HEK293 (cell line): ENCODE data around the gene MGAT4C.

Experiments used
- ZNF558 ChIP-seq: fragments of 450-650 bp; formaldehyde crosslinking; IDR thresholded peaks from 2 replicates; pipeline ENCODE4 v1.5.1; 2016; ENCODE audit warnings: missing biosample characterization, missing genetic modification characterization
- ZNF629 ChIP-seq: fragments of 450-650 bp; formaldehyde crosslinking; IDR thresholded peaks from 2 replicates; pipeline ENCODE4 v1.5.1; 2017; ENCODE audit warnings: missing biosample characterization, missing genetic modification characterization

DNA sequence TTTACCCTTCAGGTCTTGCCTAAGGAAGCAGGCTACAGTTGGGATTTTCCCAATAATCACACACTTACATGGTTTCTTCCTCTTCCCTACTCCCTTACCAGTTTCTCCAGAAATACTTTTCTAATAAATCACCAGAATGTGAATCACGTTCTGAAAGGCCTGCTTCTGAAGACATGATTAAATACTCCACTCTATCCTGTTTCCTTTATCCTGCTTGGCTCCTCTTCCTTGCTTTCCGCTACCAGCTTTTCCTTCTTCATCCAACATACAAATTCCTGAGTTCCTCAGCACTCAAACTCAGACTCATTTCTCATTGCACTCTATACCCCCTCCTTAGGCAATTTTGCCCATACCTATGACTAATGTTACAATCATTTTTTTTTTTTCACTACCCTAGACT lies 118.3 kb downstream of the MGAT4C start:
- TF ChIP-seq ZNF558, result no peak
- TF ChIP-seq ZNF629 (tag by site-specific recombination), result no peak
